GM18502 (cell line): Measurements from ENCODE around the gene HRH3.

Experiments used
- ATAC-seq: cut with Tn5 transposase; IDR thresholded peaks from one replicate; pipeline ENCODE4 v1.9.1; 2021; ENCODE audit warnings: mild to moderate bottlenecking; ENCODE audit not compliant: unreplicated experiment, poor library complexity

Gene HRH3

DNA sequence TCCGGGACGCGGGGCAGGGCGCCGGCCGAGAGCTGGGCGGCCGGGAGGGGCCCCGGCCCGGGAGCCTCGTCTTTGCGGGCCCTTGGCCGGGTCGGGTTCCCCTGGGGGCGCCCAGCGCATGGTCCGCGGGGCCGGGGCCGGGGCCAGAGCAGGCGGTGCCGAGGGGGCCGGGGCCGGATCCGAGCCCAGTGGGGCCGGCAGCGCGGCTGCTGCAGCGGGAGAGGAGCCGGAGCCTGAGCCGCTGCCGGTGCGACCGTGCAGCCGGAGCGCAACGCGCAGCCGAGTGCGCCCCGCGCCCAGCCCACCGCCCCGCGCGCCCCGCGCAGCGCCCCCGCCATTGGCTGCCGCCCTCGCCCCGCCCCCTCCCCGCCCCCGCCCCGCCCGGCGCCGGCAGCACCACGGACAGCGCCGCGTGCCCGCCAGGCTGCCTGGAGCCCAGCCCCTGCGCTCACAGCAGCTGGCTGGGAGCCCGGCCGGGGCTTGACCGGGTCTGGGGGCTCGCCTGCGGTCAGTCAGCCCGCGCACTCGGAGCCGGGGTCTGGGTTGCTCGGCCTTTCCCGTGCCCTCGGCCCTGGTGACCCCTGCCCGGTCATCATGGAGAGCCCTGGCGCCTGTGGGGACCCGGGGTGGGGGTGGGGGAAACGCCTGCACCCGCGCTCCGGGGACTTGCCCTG, at the start of gene HRH3:
Gene HRH3, minus strand, starts transcription at position 287 of the 674 bp plus-strand sequence. CDS start 308 bp downstream, outside the sequence.
- no peak for ATAC-seq

DNA sequence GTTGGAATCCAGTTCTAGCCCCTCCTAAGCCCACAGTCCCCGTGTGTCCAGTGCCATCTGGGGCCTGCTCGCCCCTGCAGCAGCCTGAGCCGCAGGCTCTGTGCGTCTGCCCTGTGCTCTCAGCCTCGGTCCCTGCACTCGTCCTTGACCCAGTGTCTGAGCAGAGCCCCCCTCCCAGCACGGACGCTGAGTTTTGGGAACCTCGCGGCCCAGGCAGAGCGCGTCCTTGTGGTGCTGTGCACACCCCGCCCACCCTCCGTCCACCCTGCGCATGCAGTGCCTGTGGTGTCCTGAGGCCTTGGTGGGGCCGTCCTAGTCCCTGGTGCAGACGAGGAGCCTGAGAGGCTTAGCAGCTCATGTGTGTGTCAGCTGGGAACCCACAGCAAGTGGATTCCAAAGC, 49.8 kb upstream of the HRH3 start:
- no peak for ATAC-seq

DNA sequence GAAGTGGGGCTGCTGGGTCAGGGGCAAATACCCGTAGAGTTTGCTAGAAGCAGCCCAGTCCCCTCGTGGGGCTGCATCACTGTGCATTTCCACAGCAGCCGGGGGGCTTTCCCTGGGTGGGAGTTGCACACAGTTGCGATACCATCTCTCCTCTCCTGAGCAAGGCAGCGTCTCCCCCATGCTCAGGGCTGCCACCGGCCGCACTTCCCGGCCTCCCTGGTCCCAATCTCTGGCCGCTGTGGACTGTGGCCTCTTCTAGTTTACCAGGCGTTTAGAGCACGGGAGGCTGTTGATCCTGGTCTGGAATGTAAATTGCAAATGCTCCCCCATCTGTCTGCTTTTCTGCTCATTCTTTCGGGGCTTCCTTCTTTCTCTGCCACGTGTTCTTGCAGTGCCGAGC, 49.3 kb upstream of the HRH3 start:
- no peak for ATAC-seq

DNA sequence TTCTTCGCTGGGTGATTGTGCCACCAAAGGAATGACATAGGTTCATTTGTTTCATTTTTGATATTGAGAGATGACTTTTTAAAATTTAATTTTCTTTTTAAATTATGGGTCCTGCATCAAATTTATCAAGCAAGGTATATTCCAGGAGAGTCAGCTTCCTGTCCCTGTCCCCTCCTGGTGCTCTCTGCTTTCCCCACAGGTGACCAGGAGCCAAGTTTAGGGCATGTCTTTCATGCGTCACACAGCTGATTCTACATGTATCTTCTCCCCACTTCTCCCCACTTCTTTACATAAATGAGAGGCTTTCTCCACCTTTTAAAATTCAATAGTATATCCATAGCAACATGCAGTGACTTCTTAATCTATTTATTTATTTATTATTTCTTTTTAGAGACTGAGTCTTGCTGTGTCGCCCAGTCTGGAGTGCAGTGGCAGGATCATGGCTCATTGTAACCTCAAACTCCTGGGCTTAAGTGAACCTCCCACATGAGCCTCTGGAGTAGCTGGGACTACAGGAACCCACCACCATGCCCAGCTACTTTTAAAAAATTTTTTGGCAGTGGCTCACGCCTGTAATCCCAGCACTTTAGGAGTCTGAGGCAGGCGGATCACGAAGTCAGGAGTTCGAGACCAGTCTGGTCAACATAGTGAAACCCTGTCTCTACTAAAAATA, 48.3 kb upstream of the HRH3 start:
- ATAC-seq = no peak

GRCh38 chr20:62267543-62267942, 47.5 kb upstream of the HRH3 start:
- ATAC-seq = no peak

GRCh38 chr20:62266851-62267250, 46.8 kb upstream of the HRH3 start:
- no peak for ATAC-seq

DNA sequence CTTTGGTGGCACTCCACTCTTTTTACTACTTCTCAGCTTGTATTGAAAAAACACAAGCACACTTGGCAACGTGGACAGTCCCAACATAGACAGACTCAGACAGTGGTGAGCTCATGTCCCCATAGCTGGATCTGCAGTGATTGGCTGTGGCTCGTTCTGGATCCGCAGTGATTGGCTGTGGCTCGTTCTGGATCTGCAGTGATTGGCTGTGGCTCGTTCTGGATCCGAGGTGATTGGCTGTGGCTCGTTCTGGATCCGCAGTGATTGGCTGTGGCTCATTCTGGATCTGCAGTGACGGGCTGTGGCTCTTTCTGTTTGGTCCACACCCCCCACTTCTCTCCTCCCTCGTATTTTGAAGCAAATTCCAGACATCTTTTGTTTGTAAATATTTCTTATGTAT, 46.3 kb upstream of the HRH3 start:
- no peak for ATAC-seq

GRCh38 chr20:62265365-62265764, 45.3 kb upstream of the HRH3 start:
- ATAC-seq = no peak

- no peak for ATAC-seq
Observed at GRCh38 chr20:62263396-62263795, 43.3 kb upstream of the HRH3 start.

GRCh38 chr20:62262064-62262463, 42.0 kb upstream of the HRH3 start:
- ATAC-seq = no peak

DNA sequence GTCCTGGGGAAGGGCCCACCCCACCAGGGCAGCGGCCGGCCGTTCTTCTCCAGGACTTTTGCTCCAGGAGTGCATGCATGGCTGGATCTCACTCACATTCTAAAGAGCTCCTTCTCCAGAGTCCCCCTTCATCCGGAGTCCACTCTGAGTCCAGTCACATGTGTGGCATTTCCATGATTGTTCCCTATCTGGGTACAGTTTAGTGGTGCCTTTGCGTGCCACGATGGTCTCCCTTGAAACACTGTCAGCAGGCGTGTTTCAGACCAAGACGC, 39.2 kb upstream of the HRH3 start:
- ATAC-seq = no peak

DNA sequence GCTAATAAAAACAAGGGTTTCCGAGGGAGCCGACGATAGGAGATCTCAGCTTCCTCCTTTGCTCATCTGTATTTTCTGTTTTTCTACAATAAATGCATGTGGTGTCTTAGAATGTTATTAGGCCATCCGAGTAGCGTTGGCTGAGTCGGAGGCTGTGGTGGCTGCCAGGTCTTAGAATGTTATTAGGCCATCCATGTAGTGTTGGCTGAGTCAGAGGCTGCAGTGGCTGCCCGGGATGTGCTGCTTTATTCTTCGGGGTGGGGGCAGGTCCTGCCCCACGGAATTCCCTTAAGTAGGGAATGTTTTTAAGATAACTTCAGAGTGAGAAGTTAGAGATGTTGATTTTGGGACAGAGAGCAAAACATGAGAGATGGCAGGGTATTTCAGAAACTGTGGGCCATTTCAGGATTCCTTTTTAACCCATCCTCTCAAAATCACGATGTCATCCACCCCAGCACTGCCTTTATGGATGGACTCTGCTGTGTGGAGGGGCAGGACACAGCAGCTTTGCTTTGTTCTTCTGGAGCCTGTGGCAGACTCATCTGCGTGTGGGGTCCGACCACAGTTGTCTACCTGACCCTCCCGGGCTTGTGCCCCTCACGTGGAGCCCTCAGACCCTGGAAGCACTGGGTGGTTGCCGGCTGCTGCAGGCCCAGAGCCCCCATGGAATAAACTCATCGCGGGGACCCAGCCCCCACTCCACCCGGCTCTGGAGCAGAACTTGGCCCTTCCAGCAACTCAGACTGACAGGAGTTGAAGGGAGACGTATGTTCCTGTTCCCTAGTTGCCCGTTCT, 38.6 kb upstream of the HRH3 start:
- no peak for ATAC-seq

DNA sequence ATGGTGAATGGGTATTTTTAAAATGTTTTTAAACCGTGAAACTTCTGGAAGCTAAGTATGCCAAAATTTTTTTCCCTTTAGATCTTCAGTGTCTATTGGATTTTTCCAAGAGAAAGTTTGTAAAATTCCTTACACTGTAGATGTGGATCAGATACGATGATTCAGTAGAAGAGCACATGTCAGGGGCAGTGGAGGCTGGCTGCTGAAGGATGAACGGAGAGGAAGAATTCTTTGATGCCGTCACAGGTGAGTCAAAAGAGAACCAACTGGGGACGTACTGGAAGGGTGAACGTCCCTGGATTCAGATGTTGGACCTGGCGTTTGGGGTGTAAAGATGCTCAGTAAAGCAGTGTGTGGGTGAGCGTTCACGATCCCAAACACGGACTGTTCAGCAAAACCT, 35.9 kb upstream of the HRH3 start:
- no peak for ATAC-seq

DNA sequence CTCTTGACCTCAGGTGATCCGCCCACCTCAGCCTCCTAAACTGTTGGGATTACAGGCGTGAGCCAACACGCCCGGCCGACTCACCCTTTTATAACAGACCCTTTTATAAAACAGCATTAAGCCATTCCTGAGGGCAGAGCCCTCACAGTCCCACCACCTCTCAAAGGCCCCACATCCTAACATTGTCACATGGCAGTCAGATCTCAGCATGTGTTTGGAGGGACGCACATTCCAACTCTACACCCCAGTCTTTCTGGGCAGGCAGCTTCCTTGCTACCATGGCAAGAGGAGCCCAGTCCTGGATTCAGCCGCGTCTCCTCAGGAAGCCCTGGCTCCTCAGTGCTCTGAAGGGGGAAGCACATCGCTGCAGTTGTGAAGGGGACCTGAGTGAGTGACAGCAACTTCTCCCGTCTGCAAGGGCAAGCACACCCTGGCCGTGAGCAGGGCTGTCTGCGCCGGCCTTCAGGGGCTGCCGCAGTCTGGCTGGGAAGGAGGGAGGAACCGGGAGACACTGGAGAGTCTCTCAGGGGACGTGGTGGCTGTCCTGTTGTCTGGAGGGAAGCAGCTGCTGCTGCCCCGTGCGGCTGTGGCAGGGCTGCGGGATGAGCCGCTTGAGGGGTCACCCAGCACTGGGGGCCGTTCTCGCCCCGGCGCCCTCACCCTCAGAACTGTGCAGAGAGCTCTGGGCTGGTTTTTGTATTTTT, 34.1 kb upstream of the HRH3 start:
- ATAC-seq = no peak

DNA sequence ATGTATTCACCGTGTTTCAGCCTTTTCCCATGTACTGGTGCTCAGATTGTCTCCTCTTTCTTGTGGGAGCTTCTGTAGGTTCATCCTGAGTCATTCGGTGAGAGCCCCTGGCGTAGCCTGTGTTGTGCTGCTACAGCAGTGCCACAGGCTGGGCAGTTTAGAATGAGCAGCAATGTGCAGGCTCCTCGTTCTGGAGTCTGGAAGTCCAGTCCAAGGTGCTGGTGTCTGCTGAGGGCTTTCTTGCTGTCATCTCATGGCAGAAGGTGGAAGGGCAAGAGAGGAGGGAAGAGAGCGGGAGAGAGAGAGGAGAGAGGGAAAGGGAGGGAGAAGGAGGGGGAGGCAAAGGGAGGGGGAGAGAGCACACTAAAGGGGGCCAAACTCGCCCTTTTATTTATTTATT, 33.3 kb upstream of the HRH3 start:
- no peak for ATAC-seq

DNA sequence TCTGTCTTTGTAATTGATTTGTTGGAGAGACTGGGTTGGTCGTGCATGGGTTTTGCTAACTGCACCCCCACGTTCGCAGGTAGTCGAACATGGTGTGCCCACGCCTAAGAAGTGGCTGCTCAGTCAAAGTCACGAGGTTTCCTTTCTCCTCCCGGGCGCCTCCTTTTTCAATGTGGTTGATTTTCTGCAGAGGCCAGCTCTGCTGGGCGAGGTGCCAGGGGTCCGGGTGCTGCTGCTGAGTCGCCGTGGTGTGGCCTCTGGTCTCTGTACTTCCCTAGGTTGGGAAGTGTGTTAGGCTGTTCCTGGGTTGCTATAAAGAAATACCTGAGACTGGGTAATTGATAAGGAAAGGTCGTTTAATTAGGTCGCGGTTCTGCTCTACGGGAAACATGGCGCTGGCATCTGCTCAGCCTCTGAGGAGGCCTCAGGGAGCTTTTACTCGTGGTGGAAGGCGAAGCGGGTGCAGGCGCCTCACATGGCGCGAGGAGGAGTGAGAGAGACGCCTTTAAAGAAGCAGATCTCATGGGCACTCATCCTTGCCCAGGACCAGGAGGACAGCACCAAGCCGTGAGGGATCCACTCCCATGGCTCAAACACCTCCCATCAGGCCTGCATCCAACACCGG, 32.4 kb upstream of the HRH3 start:
- no peak for ATAC-seq

DNA sequence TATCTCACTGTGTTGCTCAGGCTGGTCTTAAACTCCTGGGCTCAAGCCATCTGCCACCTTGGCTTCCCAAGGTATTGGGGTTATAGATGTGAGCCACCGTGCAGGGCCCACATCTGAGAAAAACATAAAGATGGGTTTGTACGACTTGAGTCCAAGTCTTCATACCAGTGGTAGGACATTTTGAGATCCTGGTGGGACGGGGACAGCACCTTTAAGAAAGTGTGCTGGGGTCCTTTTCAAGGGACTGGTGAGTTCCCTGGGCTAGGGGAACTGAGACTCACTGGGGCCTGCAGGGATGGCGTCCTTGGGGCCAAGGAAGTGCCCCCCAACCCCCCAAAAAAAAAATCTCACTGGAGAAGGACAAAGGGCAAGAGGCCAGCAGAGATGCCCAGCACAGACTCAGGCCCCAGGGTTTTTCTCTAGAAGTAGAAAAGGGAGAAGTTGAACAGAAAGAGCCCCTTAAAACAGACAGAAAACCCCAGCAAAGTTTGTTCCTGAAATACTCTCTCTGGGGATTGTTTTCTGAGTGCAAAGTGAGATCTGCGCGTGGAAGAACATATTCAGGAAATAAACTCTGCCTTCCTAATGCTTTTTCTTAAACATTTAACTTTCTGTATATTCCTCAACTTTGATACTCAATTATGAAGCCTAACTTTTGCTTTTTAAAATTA, 28.9 kb upstream of the HRH3 start:
- ATAC-seq = no peak

GRCh38 chr20:62246872-62247652, 27.0 kb upstream of the HRH3 start:
- ATAC-seq = no peak

DNA sequence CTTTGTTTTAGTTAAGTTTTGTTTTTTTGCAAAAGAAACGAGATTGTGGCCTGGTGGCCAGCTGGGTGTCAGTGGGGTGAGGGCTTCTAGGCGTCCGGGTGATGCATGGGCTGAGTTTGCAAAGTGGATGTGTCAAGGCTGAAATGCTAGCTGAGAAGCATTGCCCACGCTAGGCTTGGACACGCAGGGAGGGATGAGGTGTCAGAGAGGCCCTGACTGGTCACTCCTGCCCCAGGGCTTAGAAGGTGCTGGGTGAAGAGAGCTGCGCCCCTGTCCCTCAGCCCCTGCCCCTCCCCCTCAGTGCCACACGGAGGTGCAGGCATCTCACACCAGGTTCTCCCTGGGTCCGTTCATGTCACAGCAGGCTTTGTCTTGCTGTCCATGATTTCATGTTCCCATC, 26.4 kb upstream of the HRH3 start:
- no peak for ATAC-seq
